H1 (cell line): ENCODE results near the gene ATP6V0A1. TPM values are rescaled to one million over a fixed set of nuclear protein-coding genes. Genes with fewer than 3 reads are reported as not detected.

Experiments
- CREB1 ChIP-seq: IDR thresholded peaks from 2 replicates; pipeline ENCODE4 v1.6.1; 2012; ENCODE audit warnings: inconsistent platforms
- CTCF ChIP-seq, 3 experiments: IDR thresholded peaks; 1 replicate in 2 of 3; 2 replicates in 1 of 3; pipeline versions ENCODE4 v1.5.1 to v1.6.1; 2011; ENCODE audit warnings: low read length in 3 of 3, mild to moderate bottlenecking in 3 of 3, inconsistent platforms in 2 of 3, low read depth in 1 of 3, moderate library complexity in 1 of 3; ENCODE audit not compliant: insufficient read depth in 1 of 3; ENCODE audit errors: control extremely low read depth in 1 of 3
- FOSL1 ChIP-seq: IDR thresholded peaks from 2 replicates; pipeline ENCODE4 v1.6.1; 2011; ENCODE audit warnings: mild to moderate bottlenecking, low read depth, low read length, moderate library complexity; ENCODE audit not compliant: insufficient read depth
- polyA plus RNA-seq, 7 experiments: library from polyadenylated mRNA; depleted of rRNA in 3 of 7; stranded (reverse) in 5 of 7; unstranded in 2 of 7; fragments of >200 nt in 5 of 7; fragments of 200-250 nt in 2 of 7; gene quantifications; 1 replicate in 5 of 7; 2 replicates in 1 of 7; 4 replicates in 1 of 7; pipeline versions ENCODE4 v1.2.1 to v1.2.3, GENCODE V29; 2011 to 2013; ENCODE audit warnings: missing spikeins in 2 of 7, mixed read lengths in 2 of 7
- total RNA-seq: library from RNA; stranded (reverse); fragmentation: NEBNext Ultra II Directional; extraction: Animal tissue kit (Norgen Biotek cat#: 25700); gene quantifications from 2 replicates; pipeline ENCODE4 v1.2.1, GENCODE V29; 2021

The ATP6V0A1 gene
- total and polyA plus RNA-seq, 2 of the 8 experiments (the other 6 are each of a cell fraction or from before 2014, with no cell fraction given): 55.3 to 63.4 TPM

- TF ChIP-seq CTCF (IDR thresholded peaks at IDR 0.05; ENCODE audit: control extremely low read depth in 1 of 3, insufficient read depth in 1 of 3, low read depth in 1 of 3, low read length in 3 of 3) (no peak), CREB1 (no peak), FOSL1 (no peak)
Measured at GRCh38 chr17:42543190-42544079, 84.8 kb downstream of the ATP6V0A1 start (continued).
